WTC11 (cell line): ENCODE data around the gene KAZN.

Source experiments
- SMAD3 ChIP-seq: sonication (generic); formaldehyde crosslinking; IDR thresholded peaks from 2 replicates; pipeline ENCODE4 v1.8.0; 2022; ENCODE audit warnings: missing genetic modification reagents, mild to moderate bottlenecking, borderline replicate concordance
- TEAD4 ChIP-seq: sonication (generic); formaldehyde crosslinking; IDR thresholded peaks from 2 replicates; pipeline ENCODE4 v1.8.0; 2022; ENCODE audit warnings: mild to moderate bottlenecking, missing genetic modification reagents

GRCh38 chr1:14841456-14841855, 243.0 kb downstream of the KAZN start:
- TF ChIP-seq SMAD3 (no peak), TEAD4 (CRISPR knock-in tag) (no peak)
